H9 (cell line): Measurements from ENCODE around the gene CYTH4. TPM values are rescaled to one million over a fixed set of nuclear protein-coding genes. Genes with fewer than 3 reads are reported as not detected.

Experiments
- DNase-seq: peaks from one replicate; pipeline ENCODE4 v3.0.0-alpha.2; 2017
- H2AFZ ChIP-seq: one replicate; pipeline ENCODE4 v1.6.1; 2013; ENCODE audit warnings: mild to moderate bottlenecking, low read length, control low read depth, moderate library complexity
- H2AK5ac ChIP-seq: 2 replicates; pipeline ENCODE4 v1.6.1; 2013; ENCODE audit warnings: low read length, control low read depth, mixed read lengths; ENCODE audit not compliant: insufficient read length
- H2BK120ac ChIP-seq: one replicate; pipeline ENCODE4 v1.6.1; 2013; ENCODE audit warnings: low read depth, mild to moderate bottlenecking, low read length, control low read depth, inconsistent platforms; ENCODE audit not compliant: poor library complexity, severe bottlenecking
- H2BK12ac ChIP-seq: 2 replicates; pipeline ENCODE4 v1.6.1; 2013; ENCODE audit warnings: low read length, control low read depth, mixed read lengths, low read depth; ENCODE audit not compliant: insufficient read length
- H2BK15ac ChIP-seq: 2 replicates; pipeline ENCODE4 v1.6.1; 2013; ENCODE audit warnings: low read depth, low read length, control low read depth
- H2BK20ac ChIP-seq: one replicate; pipeline ENCODE4 v1.6.1; 2013; ENCODE audit warnings: low read depth, mild to moderate bottlenecking, low read length, control low read depth, inconsistent platforms; ENCODE audit not compliant: poor library complexity, severe bottlenecking
- H2BK5ac ChIP-seq: 2 replicates; pipeline ENCODE4 v1.6.1; 2013; ENCODE audit warnings: low read length, control low read depth, mixed read lengths; ENCODE audit not compliant: insufficient read length
- H3K14ac ChIP-seq: 2 replicates; pipeline ENCODE4 v1.6.1; 2013; ENCODE audit warnings: low read length, control low read depth; ENCODE audit not compliant: insufficient read depth
- H3K18ac ChIP-seq: 2 replicates; pipeline ENCODE4 v1.6.1; 2013; ENCODE audit warnings: low read depth, mild to moderate bottlenecking, mixed read lengths, low read length, control low read depth; ENCODE audit not compliant: insufficient read length
- H3K23ac ChIP-seq: 2 replicates; pipeline ENCODE4 v1.6.1; 2013; ENCODE audit warnings: low read length, control low read depth, mixed read lengths, low read depth; ENCODE audit not compliant: insufficient read length
- H3K23me2 ChIP-seq: 2 replicates; pipeline ENCODE4 v1.6.1; 2013; ENCODE audit warnings: low read depth, mild to moderate bottlenecking, mixed read lengths, low read length, control low read depth; ENCODE audit not compliant: insufficient read length, poor library complexity, severe bottlenecking
- H3K27ac ChIP-seq: 2 replicates; pipeline ENCODE4 v1.5.1; 2013; ENCODE audit warnings: low read length, control low read depth, mixed read lengths, low read depth; ENCODE audit not compliant: insufficient read length
- H3K27me3 ChIP-seq: 2 replicates; pipeline ENCODE4 v1.6.1; 2013; ENCODE audit warnings: low read length, control low read depth, inconsistent platforms; ENCODE audit not compliant: insufficient read depth
- H3K4ac ChIP-seq: 2 replicates; pipeline ENCODE4 v1.6.1; 2013; ENCODE audit warnings: low read depth, mild to moderate bottlenecking, control low read depth, inconsistent platforms, low read length, moderate library complexity
- H3K4me1 ChIP-seq: 2 replicates; pipeline ENCODE4 v1.6.1; 2013; ENCODE audit warnings: low read length, control low read depth, inconsistent platforms; ENCODE audit not compliant: insufficient read depth
- H3K4me2 ChIP-seq: 2 replicates; pipeline ENCODE4 v1.6.1; 2013; ENCODE audit warnings: low read length, control low read depth, mixed read lengths; ENCODE audit not compliant: insufficient read length, insufficient read depth
- H3K56ac ChIP-seq: 2 replicates; pipeline ENCODE4 v1.6.1; 2013; ENCODE audit warnings: low read depth, mild to moderate bottlenecking, mixed read lengths, low read length, control low read depth; ENCODE audit not compliant: insufficient read length
- H3K79me1 ChIP-seq: 2 replicates; pipeline ENCODE4 v1.6.1; 2013; ENCODE audit warnings: low read depth, mild to moderate bottlenecking, moderate library complexity, low read length, control low read depth, inconsistent platforms; ENCODE audit not compliant: insufficient read depth, poor library complexity, severe bottlenecking
- H3K79me2 ChIP-seq: 2 replicates; pipeline ENCODE4 v1.6.1; 2013; ENCODE audit warnings: low read length, control low read depth, inconsistent platforms; ENCODE audit not compliant: insufficient read depth
- H3K9ac ChIP-seq: 2 replicates; pipeline ENCODE4 v1.6.1; 2013; ENCODE audit warnings: low read length, control low read depth, mixed read lengths; ENCODE audit not compliant: insufficient read length; ENCODE audit errors: extremely low read depth
- H3K9me3 ChIP-seq: one replicate; pipeline ENCODE4 v1.6.1; 2013; ENCODE audit warnings: low read depth, low read length, inconsistent platforms; ENCODE audit not compliant: control insufficient read depth
- H3T11ph ChIP-seq: one replicate; pipeline ENCODE4 v1.6.1; 2013; ENCODE audit warnings: mild to moderate bottlenecking, low read length, control low read depth, inconsistent platforms
- H4K20me1 ChIP-seq: one replicate; pipeline ENCODE4 v1.6.1; 2013; ENCODE audit not compliant: control insufficient read depth, insufficient read length, insufficient read depth
- H4K5ac ChIP-seq: 2 replicates; pipeline ENCODE4 v1.6.1; 2013; ENCODE audit warnings: low read depth, mild to moderate bottlenecking, mixed read lengths, low read length, control low read depth; ENCODE audit not compliant: insufficient read length
- H4K8ac ChIP-seq: replicated peaks from 2 replicates; pipeline ENCODE4 v1.6.1; 2013; ENCODE audit warnings: low read length, control low read depth, mixed read lengths, low read depth; ENCODE audit not compliant: insufficient read length
- H4K91ac ChIP-seq: 2 replicates; pipeline ENCODE4 v1.6.1; 2013; ENCODE audit warnings: low read depth, mild to moderate bottlenecking, moderate library complexity, mixed read lengths, low read length, control low read depth; ENCODE audit not compliant: insufficient read length
- H3K27ac Mint-ChIP-seq, 3 experiments: 2 replicates in 2 of 3; 3 replicates in 1 of 3; pipeline ENCODE4 v1.8.0; 2020 to 2021; ENCODE audit warnings: mixed read lengths in 3 of 3, mild to moderate bottlenecking in 1 of 3, moderate library complexity in 1 of 3
- H3K27me3 Mint-ChIP-seq: 2 replicates; pipeline ENCODE4 v1.8.0; 2021; ENCODE audit warnings: low read depth, mild to moderate bottlenecking, moderate library complexity, mixed read lengths
- H3K36me3 Mint-ChIP-seq, 3 experiments: 2 replicates in 2 of 3; 3 replicates in 1 of 3; pipeline ENCODE4 v1.8.0; 2020 to 2021; ENCODE audit warnings: low read depth in 3 of 3, mixed read lengths in 3 of 3; ENCODE audit not compliant: insufficient read depth in 1 of 3
- H3K4me1 Mint-ChIP-seq, 2 experiments: 2 replicates each; pipeline ENCODE4 v1.8.0; 2020; ENCODE audit warnings: mixed read lengths in 2 of 2
- H3K4me3 Mint-ChIP-seq, 2 experiments: 2 replicates in 1 of 2; 3 replicates in 1 of 2; pipeline ENCODE4 v1.8.0; 2020 to 2021; ENCODE audit warnings: mild to moderate bottlenecking in 2 of 2, mixed read lengths in 2 of 2, moderate library complexity in 1 of 2
- H3K9me3 Mint-ChIP-seq, 2 experiments: 2 replicates in 1 of 2; 3 replicates in 1 of 2; pipeline ENCODE4 v1.8.0; 2020; ENCODE audit warnings: mild to moderate bottlenecking in 2 of 2, mixed read lengths in 2 of 2, moderate library complexity in 1 of 2
- WGBS: extraction: QIAGEN DNeasy Blood & Tissue Kit; methylation state at CpG from one replicate; pipeline ENCODE4 v1.1.7; 2013; ENCODE audit warnings: missing lambda C conversion rate, low lambda C conversion rate, mixed read lengths; ENCODE audit not compliant: insufficient read length; ENCODE audit errors: extremely low coverage; 5-methylcytosine and 5-hydroxymethylcytosine counted together
- total RNA-seq: library from RNA; stranded (reverse); gene quantifications from 2 replicates; pipeline ENCODE4 v1.2.1, GENCODE V29; 2021
- TF ChIP-seq, protein P1 (sequence below): fragments of 200-600 bp; sonication (generic); conservative IDR thresholded peaks from 3 replicates; pipeline ENCODE4 v1.8.0; 2021; ENCODE audit warnings: antibody characterized with exemption, mild to moderate bottlenecking

CYTH4 gene
- total RNA-seq, 1 experiment from 2014 or later: not detected

DNA sequence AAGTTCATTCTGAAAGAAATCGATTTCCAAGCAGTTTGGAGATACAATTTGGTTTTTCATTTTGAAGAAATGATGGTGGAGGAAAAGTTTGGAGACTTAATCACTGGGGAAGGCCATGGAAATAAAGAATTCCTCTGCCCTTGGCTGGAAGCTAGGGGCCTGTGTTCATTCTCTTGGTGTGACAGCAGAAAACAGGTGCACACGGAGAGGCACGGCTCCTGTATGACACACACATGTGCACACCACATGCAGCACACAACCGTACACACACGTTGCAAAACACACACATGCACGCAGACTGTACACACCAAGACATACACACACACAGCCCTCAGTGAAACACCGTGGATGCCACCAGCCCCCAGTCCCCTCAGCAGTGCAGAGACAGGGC lies 64.2 kb downstream of the CYTH4 start:
- Histone ChIP-seq H4K8ac (no peak overlapping the region), H4K20me1 (no peaks in the 10 kb centered on the region), H3T11ph (no peak overlapping the region), H4K91ac (no peak overlapping the region), H3K27me3 (no peaks in the 10 kb centered on the region), H3K18ac (no peak overlapping the region), H2BK20ac (no peak overlapping the region), H3K23me2 (no peaks in the 10 kb centered on the region), H2AFZ (no peak overlapping the region), H2BK15ac (no peak overlapping the region), H2BK120ac (no peak overlapping the region), H2AK5ac (no peak overlapping the region), H3K4me1 (no peaks in the 10 kb centered on the region; the same call in 1 of the 2 replicates), H3K56ac (no peak overlapping the region), H4K5ac (no peak overlapping the region), H3K14ac (no peak overlapping the region), H3K9ac (no peak overlapping the region), H3K79me2 (no peaks in the 10 kb centered on the region), H3K23ac (no peak overlapping the region), H3K4me2 (no peak overlapping the region), H3K79me1 (no peaks in the 10 kb centered on the region), H3K9me3 (no peaks in the 10 kb centered on the region), H3K4ac (no peak overlapping the region), H3K27ac (no peak overlapping the region), H2BK5ac (no peak overlapping the region), H2BK12ac (no peak overlapping the region)
- DNase-seq: no peak
- Mint-ChIP-seq H3K4me1 (peaks cover 12 to 29% of the 10 kb centered on the region in 2 experiments), H3K27ac (no peak overlapping the region), H3K9me3 (no peaks in the 10 kb centered on the region; a peak in 1 of 5 replicates), H3K4me3 (no peak overlapping the region), H3K36me3 (no peaks in the 10 kb centered on the region), H3K27me3 (peaks cover 7% of the 10 kb centered on the region)
- TF ChIP-seq, protein P1, sequence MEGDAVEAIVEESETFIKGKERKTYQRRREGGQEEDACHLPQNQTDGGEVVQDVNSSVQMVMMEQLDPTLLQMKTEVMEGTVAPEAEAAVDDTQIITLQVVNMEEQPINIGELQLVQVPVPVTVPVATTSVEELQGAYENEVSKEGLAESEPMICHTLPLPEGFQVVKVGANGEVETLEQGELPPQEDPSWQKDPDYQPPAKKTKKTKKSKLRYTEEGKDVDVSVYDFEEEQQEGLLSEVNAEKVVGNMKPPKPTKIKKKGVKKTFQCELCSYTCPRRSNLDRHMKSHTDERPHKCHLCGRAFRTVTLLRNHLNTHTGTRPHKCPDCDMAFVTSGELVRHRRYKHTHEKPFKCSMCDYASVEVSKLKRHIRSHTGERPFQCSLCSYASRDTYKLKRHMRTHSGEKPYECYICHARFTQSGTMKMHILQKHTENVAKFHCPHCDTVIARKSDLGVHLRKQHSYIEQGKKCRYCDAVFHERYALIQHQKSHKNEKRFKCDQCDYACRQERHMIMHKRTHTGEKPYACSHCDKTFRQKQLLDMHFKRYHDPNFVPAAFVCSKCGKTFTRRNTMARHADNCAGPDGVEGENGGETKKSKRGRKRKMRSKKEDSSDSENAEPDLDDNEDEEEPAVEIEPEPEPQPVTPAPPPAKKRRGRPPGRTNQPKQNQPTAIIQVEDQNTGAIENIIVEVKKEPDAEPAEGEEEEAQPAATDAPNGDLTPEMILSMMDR: no peak
- WGBS: no CpG with 5 or more reads among the region's 7 CpGs
